ENCODE data around the gene TDRD9. TPM values are rescaled to one million over a fixed set of nuclear protein-coding genes. Genes with fewer than 3 reads are reported as not detected.

Gene TDRD9
- total RNA-seq, 1 experiment from 2014 or later: not detected

- H3K27ac ChIP-seq (ENCODE audit: low read depth, low read length, poor library complexity, severe bottlenecking): no peak overlapping the region
- no peaks in the 10 kb centered on the region for H3K36me3 ChIP-seq (ENCODE audit: insufficient read depth, low read length, poor library complexity, severe bottlenecking)
- H3K27me3 ChIP-seq (replicated peaks; ENCODE audit: insufficient read depth, low read depth, low read length, poor library complexity): no peaks in the 10 kb centered on the region
- ChIA-PET CTCF (interaction anchor here (0.6 to 1.4 kb wide), 3 partner anchors 10 to 34 kb away, joined by 3 to 6 read pairs (median 4); no protein-coding TSS in a partner anchor), POLR2A (ENCODE audit: low non-redundant PET) (no interaction called here)
- TF ChIP-seq CTCF (conservative IDR thresholded peaks at IDR 0.05; ENCODE audit: low read depth, low read length) (no peak), EZH2 (IDR thresholded peaks at IDR 0.05; ENCODE audit: borderline replicate concordance, low read depth, low read length, poor library complexity, severe bottlenecking) (no peak)
- no peaks in the 10 kb centered on the region for H3K9me3 ChIP-seq (ENCODE audit: low read depth, low read length, poor library complexity, severe bottlenecking)
- intact Hi-C loops (cut with micrococcal nuclease; ENCODE audit: unreplicated experiment): no loop called here
- DNase-seq (ENCODE audit: low spot score): peak; percentile 50
- BruUV-seq (replicated peaks): no TSS peak
- H3K4me3 ChIP-seq (ENCODE audit: low read depth, low read length, poor library complexity, severe bottlenecking): peak overlapping the region; percentile 22
- peaks cover 9% of the 10 kb centered on the region for H3K4me1 ChIP-seq (ENCODE audit: insufficient read depth, low read length, poor library complexity, severe bottlenecking)
Observed at GRCh38 chr14:103880348-103881267, 47.6 kb upstream of the TDRD9 start.

DNA sequence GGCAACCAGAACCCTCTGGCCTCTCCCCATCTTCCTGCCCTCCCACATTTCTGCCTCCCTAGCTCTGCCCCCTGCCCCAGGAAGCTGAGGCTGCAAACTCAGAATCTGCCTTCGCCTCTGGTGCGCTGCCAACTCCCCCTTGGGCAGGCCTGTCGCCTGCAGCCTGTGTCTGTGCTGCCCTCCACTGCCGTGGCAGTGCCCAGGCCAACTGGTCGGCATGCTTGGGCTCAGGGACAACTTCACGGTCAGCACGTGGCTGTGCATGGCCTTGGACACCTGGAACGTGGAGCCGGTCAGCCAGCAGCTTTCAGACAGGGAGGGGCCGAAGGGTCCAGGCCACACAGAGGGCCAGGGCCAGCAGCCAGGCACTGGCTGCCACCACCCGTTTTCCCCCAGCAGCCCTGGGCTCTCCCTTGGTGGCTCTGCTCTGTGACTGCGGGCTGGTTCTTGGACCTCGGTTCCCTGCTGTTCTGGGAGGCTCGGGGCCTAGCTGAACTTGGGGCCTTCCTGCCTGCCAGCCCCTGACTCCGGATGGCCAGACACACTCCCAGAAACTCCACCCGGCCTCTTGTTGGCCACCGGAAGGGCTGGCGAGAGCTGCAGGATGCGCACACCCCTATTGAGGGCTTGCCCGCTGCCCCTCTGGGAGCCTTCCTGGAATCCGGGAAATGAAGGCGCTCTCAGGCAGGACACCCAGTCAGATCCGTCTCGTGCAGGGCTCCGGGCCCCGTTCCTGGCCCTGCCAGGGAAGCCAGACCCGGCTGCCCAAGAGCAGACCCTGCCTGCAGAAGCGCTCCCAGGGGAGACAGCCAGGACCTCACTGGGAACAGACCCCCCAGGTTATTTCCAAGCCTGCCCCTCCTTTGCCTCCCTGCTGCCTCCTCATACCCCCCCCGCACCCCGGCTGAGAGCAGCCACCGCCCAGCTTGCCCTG, 46.7 kb upstream of the TDRD9 start:
- Histone ChIP-seq H3K4me1 (ENCODE audit: insufficient read depth, low read length, poor library complexity, severe bottlenecking) (peaks cover 9% of the 10 kb centered on the region), H3K4me3 (ENCODE audit: low read depth, low read length, poor library complexity, severe bottlenecking) (no peak overlapping the region), H3K9me3 (ENCODE audit: low read depth, low read length, poor library complexity, severe bottlenecking) (no peaks in the 10 kb centered on the region), H3K27ac (ENCODE audit: low read depth, low read length, poor library complexity, severe bottlenecking) (no peak overlapping the region), H3K27me3 (replicated peaks; ENCODE audit: insufficient read depth, low read depth, low read length, poor library complexity) (no peaks in the 10 kb centered on the region), H3K36me3 (ENCODE audit: insufficient read depth, low read length, poor library complexity, severe bottlenecking) (no peaks in the 10 kb centered on the region)
- TF ChIP-seq CTCF (conservative IDR thresholded peaks at IDR 0.05; ENCODE audit: low read depth, low read length) (no peak), EZH2 (IDR thresholded peaks at IDR 0.05; ENCODE audit: borderline replicate concordance, low read depth, low read length, poor library complexity, severe bottlenecking) (no peak)
- no TSS peak for BruUV-seq (replicated peaks)
- intact Hi-C loops (cut with micrococcal nuclease; ENCODE audit: unreplicated experiment): no loop called here
- ChIA-PET CTCF (interaction anchor here (1.4 kb wide), 1 partner anchor 19 kb away, joined by 4 read pairs; no protein-coding TSS in a partner anchor), POLR2A (ENCODE audit: low non-redundant PET) (no interaction called here)
- DNase-seq (ENCODE audit: low spot score): no peak

- H3K9me3 ChIP-seq (ENCODE audit: low read depth, low read length, poor library complexity, severe bottlenecking): no peaks in the 10 kb centered on the region
- ChIA-PET POLR2A (ENCODE audit: low non-redundant PET) (no interaction called here), CTCF (no interaction called here)
- H3K36me3 ChIP-seq (ENCODE audit: insufficient read depth, low read length, poor library complexity, severe bottlenecking): no peaks in the 10 kb centered on the region
- no peak overlapping the region for H3K4me3 ChIP-seq (ENCODE audit: low read depth, low read length, poor library complexity, severe bottlenecking)
- no TSS peak for BruUV-seq (replicated peaks)
- no peak overlapping the region for H3K27ac ChIP-seq (ENCODE audit: low read depth, low read length, poor library complexity, severe bottlenecking)
- intact Hi-C loops (cut with micrococcal nuclease; ENCODE audit: unreplicated experiment): no loop called here
- TF ChIP-seq CTCF (conservative IDR thresholded peaks at IDR 0.05; ENCODE audit: low read depth, low read length) (no peak), EZH2 (IDR thresholded peaks at IDR 0.05; ENCODE audit: borderline replicate concordance, low read depth, low read length, poor library complexity, severe bottlenecking) (no peak)
- H3K27me3 ChIP-seq (replicated peaks; ENCODE audit: insufficient read depth, low read depth, low read length, poor library complexity): no peaks in the 10 kb centered on the region
- H3K4me1 ChIP-seq (ENCODE audit: insufficient read depth, low read length, poor library complexity, severe bottlenecking): peaks cover 9% of the 10 kb centered on the region
- DNase-seq (ENCODE audit: low spot score): no peak
Observed at GRCh38 chr14:103882503-103883262, 45.6 kb upstream of the TDRD9 start.
